HepG2 (cell line): ENCODE results near the gene CRTC2.

Experiments used
- POLR2A ChIP-seq, 2 experiments: IDR thresholded peaks; 2 replicates each; pipeline ENCODE4 v1.6.1; 2011; ENCODE audit warnings: low read depth in 2 of 2, low read length in 2 of 2, mild to moderate bottlenecking in 1 of 2, moderate library complexity in 1 of 2; ENCODE audit not compliant: insufficient read depth in 1 of 2
- ZFP36L1 ChIP-seq: sonication (generic); formaldehyde crosslinking; IDR thresholded peaks from 2 replicates; pipeline ENCODE4 v1.8.0; 2022; ENCODE audit warnings: mild to moderate bottlenecking, missing genetic modification reagents, moderate library complexity
- ZNF17 ChIP-seq: sonication (generic); formaldehyde crosslinking; IDR thresholded peaks from 2 replicates; pipeline ENCODE4 v1.5.0; 2020; ENCODE audit warnings: mild to moderate bottlenecking, missing genetic modification reagents
- ZNF775 ChIP-seq: sonication (generic); formaldehyde crosslinking; IDR thresholded peaks from 2 replicates; pipeline ENCODE4 v1.4.0; 2020; ENCODE audit warnings: missing genetic modification reagents, mild to moderate bottlenecking, moderate library complexity, borderline replicate concordance

DNA sequence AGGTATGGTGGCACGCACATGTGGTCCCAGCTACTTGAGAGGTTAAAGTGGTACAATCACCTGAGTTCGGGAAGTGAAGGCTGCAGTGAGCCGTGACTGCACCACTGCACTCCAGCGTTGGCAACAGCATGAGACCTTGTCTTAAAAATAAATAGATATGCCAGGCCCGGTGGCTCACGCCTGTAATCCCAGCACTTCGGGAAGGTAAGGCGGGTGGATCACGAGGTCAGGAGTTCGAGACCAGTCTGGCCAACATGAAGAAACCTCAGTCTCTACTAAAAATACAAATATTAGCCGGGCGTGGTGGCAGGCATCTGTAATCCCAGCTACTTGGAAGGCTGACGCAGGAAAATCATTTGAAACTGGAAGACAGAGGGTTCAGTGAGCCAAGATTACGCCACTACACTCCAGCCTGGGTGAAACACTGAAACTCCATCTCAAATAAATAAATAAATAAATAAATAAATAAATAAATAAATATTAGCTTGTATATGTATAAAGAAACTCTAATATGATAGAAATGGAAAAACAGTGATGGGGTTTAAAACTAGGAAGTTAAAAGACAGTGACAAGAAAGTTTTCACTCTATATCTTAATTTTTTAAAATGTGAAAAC lies 54.5 kb downstream of the CRTC2 start:
- TF ChIP-seq POLR2A (IDR thresholded peaks at IDR 0.05; ENCODE audit: insufficient read depth in 1 of 2, low read depth in 2 of 2, low read length in 2 of 2) (no peak), ZFP36L1 (CRISPR knock-in tag) (no peak), ZNF17 (CRISPR knock-in tag) (no peak), ZNF775 (CRISPR knock-in tag) (no peak)
